Hematopoietic multipotent progenitor cell treated with erythropoietin and hydrocortisone succinate and interleukin-3 and kit ligand, for 17 days (in vitro differentiated cells): ENCODE data around the gene VPS54.
A peak's percentile ranks its signal among the peaks of the same experiment; 100 is the strongest.
"Not testable (repeated sequence)": the region's sequence is repeated elsewhere in the genome, so short reads cannot be mapped to it uniquely, and the experiment has no call there.

Experiments used
- DNase-seq: peaks from one replicate; pipeline ENCODE4 v3.0.0-alpha.2; 2015; ENCODE audit warnings: low spot score

VPS54 gene

DNA sequence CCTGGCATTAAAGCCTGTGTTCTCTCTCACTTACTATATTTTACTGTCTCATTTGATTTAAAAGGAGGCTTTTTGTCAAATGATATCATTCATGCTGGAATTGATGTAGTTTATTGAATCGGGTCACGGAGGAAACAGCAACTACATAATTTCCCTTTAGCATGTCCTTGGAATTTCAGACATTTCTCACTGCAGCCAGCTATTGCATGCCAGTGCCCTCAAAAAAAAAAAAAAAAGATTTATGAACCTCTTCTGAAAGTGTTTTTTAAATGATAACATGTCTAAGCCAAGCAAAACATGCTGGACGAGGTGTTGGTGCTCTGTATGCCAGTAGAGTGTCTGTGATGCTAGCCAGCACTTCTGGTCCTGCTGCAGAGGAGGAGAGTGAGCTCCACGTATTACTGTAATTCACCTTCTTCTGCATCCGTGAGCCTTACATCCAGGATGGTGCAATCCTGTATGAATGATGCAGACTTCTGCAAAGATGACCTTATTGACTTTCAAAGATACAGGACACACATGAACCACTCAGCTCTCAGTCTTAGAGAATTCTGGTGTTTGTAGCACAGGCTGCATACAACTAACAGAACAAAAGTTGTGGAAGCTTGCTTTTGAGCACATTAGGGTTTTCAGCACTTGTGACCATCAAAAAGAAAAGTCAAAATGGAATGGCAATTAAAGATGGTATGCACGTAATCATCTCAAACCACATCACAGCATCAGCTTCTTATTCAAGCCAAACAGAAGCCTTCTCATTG is 146.5 kb downstream of the VPS54 start:
- no peak for DNase-seq

DNA sequence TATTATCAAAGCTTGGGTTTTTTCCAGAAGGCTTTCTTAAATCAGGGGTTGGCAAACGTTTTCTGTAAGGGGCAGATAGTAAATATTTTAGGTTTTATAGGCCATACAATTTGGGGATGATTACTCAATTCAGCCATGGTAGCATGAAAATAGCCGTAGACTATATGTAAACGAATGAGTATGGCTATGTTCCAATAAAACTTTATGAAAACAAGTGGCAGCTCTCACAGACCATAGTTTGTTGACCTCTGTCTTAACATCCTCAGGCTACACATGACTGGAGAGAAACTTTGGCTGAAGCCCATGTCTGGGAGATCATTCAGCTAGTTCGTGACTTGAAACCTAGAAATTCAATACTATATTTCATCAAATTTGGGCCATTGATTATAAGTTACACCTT is 147.4 kb downstream of the VPS54 start:
- no peak for DNase-seq

DNA sequence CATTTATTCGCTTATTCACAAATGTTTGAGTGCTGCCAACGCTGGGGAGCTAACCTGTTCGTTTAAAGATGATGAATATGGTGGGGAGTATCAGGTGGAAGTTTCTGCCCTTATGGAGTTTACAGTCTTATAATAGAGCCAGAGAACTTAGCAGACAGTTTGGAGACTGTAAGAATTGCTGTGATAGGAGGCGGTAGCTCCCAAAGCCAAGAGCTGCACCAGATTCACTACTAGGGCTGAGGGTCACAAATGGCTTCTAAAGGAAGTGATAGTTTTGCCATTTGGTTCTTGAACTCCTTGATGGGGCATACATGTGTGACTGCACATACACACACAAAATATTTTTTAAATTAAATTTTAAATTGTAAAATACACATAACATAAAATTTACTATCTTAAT is 148.5 kb downstream of the VPS54 start:
- no peak for DNase-seq

DNA sequence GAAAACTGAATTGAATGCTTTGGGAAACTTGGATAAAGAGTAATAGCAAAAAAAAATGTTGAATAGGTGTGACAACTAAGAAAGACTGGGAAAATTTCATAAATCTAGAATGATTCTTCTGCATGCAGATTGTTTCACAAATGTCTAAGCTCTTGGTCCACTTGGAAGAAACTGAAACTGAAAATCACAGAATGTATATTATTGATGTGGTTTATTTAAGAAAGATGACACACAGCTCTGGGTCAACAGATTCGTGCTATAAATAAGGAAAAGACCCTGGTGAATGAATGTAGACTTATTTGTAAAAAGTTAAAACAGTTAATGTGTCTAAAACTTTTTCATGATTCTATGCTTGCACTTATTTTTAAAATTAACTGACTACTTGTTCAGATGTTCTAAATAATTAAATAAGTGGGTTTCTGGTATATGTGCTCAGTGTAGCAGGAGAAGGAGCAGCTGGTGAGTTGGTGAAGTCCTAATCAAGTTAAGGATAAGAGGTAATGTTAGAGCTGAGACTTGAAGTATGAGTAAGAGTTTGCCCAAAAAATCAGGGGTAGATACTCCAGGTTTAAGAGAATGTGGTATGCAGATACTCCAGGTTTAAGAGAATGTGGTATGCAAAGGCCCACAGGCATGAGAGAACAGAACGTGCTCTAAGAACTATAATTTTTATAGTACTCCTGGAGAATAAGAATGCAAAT is 153.1 kb downstream of the VPS54 start:
- DNase-seq, result no peak

DNA sequence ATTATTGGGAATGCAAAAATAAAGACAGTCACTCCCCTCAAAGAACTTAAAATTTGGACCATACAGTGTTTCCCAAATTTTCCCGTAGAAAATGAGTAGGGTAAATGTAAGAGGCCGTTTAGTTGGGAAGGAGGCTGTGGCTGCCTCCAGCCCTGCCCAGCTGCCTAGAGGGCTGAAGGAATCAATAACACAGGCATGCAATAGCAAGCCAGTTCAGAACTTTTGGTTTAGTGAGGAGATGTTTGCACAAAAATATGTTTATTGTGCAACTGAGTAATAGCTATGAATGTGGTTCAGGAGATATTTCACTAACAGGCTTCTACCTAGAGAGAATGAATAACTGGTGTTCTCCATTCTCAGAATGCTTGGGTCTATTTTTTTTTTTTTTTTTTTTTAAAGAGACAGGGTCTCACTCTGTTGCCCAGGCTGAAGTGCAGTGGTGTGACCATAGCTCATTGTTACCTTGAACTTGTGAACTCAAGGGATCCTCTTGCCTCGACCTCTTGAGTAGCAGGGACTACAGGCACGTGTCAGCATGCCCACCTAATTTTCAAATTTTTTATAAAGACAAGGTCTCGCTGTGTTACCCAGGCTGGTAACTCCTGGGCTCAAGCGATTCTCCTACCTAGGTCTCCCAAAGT is 153.9 kb downstream of the VPS54 start:
- no peak for DNase-seq

DNA sequence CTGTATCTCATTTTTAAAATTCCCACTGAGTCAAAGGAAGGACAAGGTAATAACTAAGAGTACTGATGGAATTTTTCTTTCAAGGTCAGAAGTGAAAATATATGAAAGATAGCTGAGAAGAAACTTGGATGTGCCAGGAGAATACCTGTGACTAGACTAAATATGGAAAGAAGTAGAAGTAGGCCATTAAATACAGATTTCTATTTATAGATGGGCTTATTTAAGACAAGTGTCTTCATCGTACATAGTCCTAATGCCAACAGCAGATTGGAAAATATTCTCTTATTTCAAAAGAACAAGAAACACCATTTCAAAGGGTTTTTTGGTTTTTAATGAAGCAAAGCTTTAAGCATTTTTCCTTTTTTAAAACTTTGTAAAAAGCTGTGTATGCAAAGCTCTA is 155.5 kb downstream of the VPS54 start:
- no peak for DNase-seq

DNA sequence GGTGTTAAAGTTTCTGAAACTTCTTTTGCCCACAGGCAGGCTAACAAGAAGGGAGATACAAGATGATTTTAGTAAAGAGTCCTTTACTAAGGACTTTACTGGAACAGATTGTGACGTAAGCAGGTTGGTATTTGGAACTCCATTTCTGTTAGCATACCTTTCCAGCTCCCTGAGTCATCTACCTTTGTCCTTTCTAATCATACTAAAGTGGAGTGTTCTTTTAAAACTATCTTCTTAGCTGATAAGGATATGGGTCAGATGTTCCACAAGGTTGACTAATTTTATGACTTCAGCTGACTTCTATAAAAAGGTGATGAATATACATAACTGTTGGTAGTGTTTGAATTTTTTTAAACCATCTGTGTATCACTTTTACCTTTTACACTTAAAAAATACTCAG is 156.4 kb downstream of the VPS54 start:
- DNase-seq, result no peak

DNA sequence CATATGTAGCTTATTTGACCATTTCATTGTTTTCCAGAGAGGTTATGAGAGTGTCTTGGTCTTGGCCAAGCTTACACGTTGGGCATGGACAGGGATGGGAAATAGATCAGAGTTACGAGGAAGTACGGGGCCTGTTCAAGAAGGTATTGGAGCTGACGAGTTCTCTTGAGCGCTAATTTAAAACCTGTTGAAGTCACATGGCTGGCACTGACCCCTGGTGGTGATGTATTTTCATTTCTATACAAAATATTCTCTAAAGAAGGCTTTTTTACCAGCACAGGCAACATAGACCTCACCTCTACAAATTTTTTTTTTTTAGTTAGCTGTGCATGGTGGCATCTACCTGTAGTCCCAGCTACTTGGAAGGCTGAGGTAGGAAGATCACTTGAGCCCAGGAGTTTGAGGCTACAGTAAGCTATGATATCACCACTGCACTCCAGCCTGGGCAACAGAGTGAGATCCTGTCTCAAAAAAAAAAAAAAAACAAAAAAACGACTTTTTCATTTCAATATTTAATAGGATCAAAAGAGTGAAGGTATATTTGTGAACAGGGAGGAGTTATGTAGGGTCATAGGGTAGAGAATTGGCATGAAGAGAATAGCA is 157.9 kb downstream of the VPS54 start:
- DNase-seq, result peak; percentile 63

DNA sequence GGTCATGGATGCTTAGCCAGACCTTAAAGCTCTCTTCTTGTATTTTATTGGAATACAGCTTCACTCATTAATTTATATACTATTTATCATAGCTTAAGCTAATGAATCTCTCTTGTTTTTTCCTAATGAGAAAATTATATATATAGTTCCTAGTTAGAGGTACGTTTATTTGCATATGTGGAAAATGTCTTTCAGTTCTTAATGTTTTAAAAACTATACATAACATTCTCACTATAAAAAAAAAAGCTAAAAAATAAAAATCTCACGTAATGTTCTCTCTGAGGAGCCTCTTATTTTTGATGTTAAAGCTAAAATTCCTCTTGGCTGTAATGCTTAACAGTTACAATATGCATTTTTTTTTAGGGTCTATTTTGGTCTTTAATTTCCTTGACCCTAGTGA is 160.9 kb downstream of the VPS54 start:
- no peak for DNase-seq

DNA sequence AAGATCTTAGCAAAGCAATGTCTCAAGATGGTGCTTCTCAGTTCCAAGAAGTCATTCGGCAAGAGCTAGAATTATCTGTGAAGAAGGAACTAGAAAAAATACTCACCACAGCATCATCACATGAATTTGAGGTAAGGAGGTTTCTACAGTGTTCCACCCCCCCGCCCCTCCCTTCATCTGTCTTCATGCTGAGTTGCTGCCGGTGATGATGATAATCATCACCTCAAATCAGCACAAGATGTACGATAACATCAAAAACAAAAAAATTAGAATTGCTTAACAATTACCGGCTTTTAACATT is 163.0 kb downstream of the VPS54 start:
- DNase-seq, result no peak

DNA sequence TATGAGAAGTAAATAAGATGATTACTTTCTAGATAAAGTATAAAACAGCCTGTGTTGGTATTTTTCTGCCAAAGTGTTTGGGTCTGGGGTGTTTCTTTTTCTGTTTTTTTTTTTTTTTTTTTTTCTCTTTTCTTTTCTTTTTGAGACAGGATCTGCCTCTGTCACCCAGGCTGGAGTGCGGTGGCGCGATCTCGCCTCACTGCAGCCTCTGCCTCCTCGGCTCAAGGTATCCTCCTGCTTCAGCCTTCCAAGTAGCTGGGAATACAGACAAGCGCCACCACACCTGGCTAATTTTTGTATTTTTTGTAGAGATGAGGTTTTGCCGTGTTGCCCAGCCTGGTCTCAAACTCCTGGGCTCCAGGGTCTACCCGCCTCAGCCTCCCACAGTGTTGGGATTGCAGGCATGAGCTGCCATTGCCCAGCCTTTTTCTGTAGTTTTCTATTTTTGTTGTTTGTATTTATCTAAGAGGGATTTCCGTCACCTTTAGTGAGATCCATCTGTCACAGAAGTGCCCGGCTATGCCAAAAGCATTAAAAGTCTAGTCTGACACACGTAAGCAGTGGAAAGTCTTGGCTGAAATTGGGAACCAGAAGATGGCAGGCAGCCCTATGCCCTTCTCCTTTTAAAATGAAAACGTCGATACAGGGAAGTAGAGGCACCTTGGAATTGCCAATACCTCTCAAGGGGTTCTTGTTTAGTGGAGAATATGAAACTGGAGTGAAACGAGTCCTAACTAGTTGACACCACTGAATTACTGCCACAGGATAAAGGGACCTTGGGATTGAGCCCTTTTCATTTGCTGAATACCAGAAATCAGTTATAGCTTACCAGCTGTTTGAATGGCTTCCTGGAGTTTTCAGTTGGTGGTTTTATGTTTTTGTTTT is 163.6 kb downstream of the VPS54 start:
- no peak for DNase-seq

DNA sequence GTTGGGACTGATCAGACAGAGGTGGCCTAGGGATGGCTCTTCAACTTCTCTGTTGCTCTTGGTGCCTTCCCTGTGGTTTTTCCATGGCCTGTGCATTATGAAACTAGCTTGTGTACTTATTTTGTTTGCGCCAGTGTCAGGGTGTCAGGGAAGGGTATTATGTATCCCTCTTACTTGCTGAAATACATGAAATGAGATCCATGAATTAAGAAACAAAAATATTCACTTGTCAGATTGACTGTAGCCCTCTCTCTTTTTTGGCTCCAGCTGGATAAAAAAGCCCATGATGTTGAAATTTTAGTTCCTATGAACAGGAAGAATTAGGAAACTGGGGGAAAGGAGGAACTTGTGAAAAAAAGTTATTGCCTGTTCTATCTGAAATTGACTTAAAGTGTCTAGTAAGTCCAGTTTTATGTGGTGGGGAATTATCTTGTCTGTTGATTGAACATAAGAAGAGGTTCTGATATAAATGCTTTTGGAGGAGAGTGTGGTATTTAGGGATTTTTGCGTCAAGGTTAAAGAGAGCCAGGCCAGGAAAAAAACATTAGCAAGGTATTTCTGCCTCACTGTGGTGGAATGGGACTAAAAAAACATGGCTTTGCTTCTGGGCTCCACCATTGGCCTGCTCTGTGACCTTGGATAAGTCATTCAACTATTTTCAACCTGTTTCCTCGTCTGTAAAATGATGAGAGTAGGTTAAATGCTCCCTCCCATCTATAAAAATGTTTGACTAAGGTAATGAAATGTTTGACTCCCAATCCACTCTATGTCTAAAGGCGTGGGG is 165.5 kb downstream of the VPS54 start:
- DNase-seq, result no peak

DNA sequence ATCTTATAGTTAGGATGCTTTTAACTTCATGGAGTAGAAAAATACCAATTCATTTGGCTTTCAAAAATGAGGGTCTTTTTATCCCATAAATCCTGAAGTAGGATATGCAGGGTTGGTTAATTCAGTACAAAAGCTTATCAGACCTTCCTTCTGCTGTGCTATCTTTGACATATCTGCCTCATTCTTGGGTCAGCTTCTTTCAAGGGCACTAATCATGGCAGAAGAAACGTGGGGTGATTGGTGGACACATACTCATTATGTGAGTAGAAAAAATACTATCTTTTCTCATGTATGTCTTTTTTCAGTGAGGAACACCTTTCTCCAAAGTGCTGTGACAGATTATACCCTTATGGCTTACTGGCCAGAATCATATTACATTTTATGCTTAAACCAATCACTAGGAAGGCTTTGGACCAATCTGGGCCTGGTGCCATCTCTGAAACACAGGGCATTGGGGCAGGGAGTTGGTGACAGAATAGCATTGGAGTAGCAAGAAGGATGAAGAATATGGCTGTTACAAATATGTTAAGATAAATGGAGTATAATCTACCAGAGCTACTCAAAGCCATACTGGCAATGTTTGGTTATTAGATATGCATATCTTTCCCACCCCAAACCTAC is 167.4 kb downstream of the VPS54 start:
- DNase-seq, result no peak

DNA sequence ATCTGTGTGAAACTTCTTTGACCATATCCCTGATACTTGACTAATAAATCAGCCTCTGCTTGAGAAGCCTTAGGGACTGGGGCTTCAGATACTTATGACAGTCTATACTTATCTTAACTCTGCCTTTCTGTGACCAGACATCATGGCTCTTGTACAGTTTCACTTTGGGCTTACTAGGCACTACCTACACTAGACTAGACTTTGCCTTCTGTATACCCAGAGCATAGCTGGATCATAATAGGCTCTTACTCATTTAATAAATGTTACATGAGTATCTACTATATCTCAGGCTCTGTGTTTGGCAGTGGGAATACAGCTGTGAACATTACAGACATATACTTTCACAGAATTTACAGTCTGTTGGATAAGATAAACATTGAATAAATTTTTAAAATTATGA is 168.6 kb downstream of the VPS54 start:
- no peak for DNase-seq

DNA sequence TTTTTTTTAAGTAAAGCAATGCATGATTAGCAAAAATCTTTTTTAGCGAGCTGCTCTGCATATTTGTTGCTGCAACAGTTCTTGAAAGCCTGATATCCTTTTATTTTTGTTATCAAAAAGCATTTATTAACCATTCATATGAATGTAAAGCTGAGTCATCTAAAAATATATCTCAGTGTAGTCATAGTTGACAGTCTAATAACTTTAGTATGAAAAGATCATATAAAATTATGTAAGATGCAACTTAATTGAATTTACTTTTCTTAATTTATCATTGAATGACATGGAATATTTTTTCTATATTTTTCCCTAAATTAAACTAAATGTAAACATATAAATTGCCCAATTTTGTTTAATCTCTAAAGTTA is 169.0 kb downstream of the VPS54 start:
- no peak for DNase-seq

DNA sequence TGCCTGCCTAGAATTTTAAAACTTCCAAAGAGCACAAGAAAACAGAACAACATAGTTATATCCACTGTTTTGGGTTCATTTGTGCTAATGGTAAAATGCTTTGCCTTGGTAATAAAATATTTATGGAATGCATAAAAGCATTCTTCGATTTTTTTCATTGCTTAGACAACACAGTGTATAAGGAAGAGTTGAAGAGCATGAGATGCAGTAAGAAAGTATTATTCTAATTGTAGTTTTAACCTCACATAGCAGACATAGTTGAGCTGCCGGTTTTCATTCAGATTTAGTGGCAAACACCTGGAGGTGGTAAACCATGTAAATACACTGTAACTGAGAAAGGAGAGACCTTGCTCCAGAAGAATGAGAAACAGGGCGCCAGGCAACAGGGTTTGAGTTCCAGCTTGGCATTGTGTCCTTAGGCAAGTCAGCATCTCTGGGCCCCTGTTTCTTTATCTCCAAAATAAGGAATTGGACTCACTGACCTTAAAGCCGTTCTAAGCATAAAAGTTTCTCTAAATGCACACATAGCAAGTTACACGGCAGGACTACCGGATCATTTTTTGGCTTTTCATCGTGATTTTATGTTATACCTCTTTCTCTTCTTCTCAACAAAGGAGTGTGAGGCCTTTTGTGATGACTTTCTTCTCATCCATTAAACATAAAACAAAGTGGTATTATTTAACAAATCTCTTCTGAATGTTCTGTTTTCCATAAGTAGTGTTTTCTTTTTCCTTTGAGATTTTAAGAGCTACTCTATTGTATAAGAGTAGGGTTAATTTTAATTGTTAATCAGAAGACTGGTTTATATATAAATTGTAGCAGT is 169.6 kb downstream of the VPS54 start:
- no peak for DNase-seq

DNA sequence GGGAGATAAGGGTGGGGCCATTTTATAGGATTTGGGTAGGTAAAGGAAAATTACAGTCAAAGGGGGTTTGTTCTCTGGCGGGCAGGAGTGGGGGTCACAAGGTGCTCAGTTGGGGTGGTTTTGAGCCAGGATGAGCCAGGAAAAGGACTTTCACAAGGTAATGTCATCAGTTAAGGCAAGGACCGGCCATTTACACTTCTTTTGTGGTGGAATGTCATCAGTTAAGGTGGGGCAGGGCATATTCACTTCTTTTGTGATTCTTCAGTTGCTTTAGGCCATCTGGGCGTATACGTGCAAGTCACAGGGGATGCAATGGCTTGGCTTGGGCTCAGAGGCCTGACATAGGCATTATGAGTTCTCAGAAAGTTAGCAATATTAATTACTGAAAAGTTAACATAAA is 171.7 kb downstream of the VPS54 start:
- DNase-seq, result not testable (repeated sequence)

DNA sequence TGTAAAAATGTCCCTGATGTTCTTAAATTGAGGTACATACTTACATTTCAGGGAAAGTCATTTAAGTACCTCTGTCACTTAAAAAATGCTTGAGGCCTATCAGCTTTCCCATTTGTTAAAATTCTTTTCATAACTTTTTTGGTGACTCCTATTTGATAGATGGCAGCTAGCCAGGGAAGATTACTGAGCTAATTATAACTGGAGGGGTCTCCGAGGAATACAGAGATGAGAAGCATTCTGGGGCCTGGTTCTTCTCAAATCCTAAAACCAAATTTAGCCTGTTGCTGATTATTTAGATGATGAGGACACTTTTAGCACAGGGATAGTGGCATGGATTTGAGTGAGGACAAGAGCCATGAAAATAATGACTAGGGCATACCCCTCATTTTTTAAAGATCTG is 172.7 kb downstream of the VPS54 start:
- no peak for DNase-seq

DNA sequence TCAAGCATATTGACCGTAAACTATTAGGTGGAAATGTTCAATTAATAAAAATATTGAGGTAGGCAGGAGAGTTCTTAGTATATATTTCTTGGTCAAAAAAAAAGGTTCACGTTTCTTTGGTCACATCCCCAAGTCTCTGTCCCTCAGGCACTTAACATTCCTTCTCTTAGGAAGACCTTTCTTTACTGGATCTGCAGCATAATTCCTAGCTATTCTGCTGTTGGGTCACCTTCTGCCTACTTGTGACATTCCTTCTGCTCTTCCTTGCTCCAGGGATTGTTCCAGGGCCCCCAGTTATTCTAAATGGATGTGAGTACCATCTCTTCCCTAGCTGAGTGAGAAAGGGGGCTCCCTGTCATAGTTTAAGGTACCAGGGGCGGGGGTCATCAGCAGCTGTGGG is 173.4 kb downstream of the VPS54 start:
- DNase-seq, result no peak

DNA sequence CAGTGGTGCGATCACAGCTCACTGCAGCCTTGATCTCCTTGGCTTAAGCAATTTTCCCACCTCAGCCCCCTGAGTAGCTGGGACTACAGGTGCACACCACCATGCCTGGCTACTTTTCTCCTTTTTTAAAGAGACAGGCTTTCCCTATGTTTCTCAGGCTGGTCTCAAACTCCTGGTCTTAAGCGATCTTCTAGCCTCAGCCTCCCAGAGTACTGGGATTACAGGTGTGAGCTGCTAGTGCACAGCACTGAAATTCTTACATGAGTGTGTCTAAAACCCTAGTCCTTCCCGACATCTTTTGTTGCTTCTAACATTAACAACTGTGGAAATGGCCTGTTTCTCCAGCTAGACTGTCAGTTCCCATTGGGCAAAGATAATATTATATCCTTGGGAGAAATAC is 174.6 kb downstream of the VPS54 start:
- DNase-seq, result no peak
